Cerebellar nuclear complex (tissue), 1 donor: Measurements from ENCODE around the gene SLC17A9.
"Not testable (repeated sequence)": the region's sequence is repeated elsewhere in the genome, so short reads cannot be mapped to it uniquely, and the experiment has no call there.

Experiments used
- DNase-seq, 2 experiments: peaks; one replicate each; lab custom pipeline; 2025; lab: John Stamatoyannopoulos, UW

SLC17A9 gene

GRCh38 chr20:62956387-62957135 lies 4.1 kb downstream of the SLC17A9 start:
- DNase-seq, result no peak

- DNase-seq, result no peak
These were observed 4.9 kb downstream of the SLC17A9 start for GRCh38 chr20:62957136-62958117.

GRCh38 chr20:62958388-62959100 lies 6.0 kb downstream of the SLC17A9 start:
- DNase-seq, result no peak

GRCh38 chr20:62959101-62959971 lies 6.8 kb downstream of the SLC17A9 start:
- no peak for DNase-seq

GRCh38 chr20:62959998-62960436 lies 7.5 kb downstream of the SLC17A9 start:
- no peak for DNase-seq

GRCh38 chr20:62960446-62961309 lies 8.2 kb downstream of the SLC17A9 start:
- not testable (repeated sequence) for DNase-seq

- no peak for DNase-seq
These were observed 8.8 kb downstream of the SLC17A9 start for GRCh38 chr20:62961310-62961783.

GRCh38 chr20:62961799-62962198 lies 9.3 kb downstream of the SLC17A9 start:
- no peak for DNase-seq

- no peak for DNase-seq
These were observed 9.8 kb downstream of the SLC17A9 start for GRCh38 chr20:62962221-62962879.

- no peak for DNase-seq
These were observed 10.5 kb downstream of the SLC17A9 start for GRCh38 chr20:62962891-62963613.

- no peak for DNase-seq
These were observed 11.3 kb downstream of the SLC17A9 start for GRCh38 chr20:62963614-62964397.

GRCh38 chr20:62964700-62965099 lies 12.2 kb downstream of the SLC17A9 start:
- no peak for DNase-seq

- no peak for DNase-seq
These were observed 12.9 kb downstream of the SLC17A9 start for GRCh38 chr20:62965363-62965771.

- DNase-seq, result no peak
These were observed 14.0 kb downstream of the SLC17A9 start for GRCh38 chr20:62966212-62967148.

GRCh38 chr20:62967149-62967501 lies 14.6 kb downstream of the SLC17A9 start:
- no peak for DNase-seq

- DNase-seq, result no peak
These were observed 15.3 kb downstream of the SLC17A9 start for GRCh38 chr20:62967628-62968351.
